K562 (cell line): Measurements from ENCODE around the gene KIF7. TPM values are rescaled to one million over a fixed set of nuclear protein-coding genes. Genes with fewer than 3 reads are reported as not detected.

Source experiments
- ATAC-seq: fragments of 200-7000 bp; cut with Tn5 transposase; 3 replicates; pipeline ENCODE4 v1.9.1; 2020; ENCODE audit warnings: moderate library complexity
- BruUV-seq: library from RNA; stranded (reverse); fragments of 400-500 nt; replicated peaks from 2 replicates; lab custom pipeline; 2021; lab: Mats Ljungman, UMichigan
- CTCF ChIA-PET: fragments of 300-600 bp; formaldehyde crosslinking; extraction: SDS; loops from one replicate; lab custom pipeline; 2021; ENCODE audit warnings: low intra/inter-chr PET ratio; lab: Yijun Ruan, JAX
- POLR2A ChIA-PET: fragments of 300-600, 350-650 bp; sonication (Branson Sonifier 250); formaldehyde crosslinking; extraction: SDS; loops from one replicate; lab custom pipeline; 2021; ENCODE audit warnings: antibody characterized with exemption, inconsistent platforms; lab: Yijun Ruan, JAX
- DNase-seq, 4 experiments: peaks; one replicate each; pipeline versions ENCODE4 v3.0.0 to v3.0.0-alpha.2; 2011 to 2018; ENCODE audit warnings: low spot score in 3 of 4, mixed read lengths in 3 of 4; ENCODE audit errors: extremely low read depth in 1 of 4
- FAIRE-seq: peaks from 2 replicates; lab custom pipeline; 2011; peaks lifted over from hg19 to GRCh38; lab: Jason Lieb, UNC
- H2AFZ ChIP-seq: 2 replicates; pipeline ENCODE4 v1.6.0; 2011; ENCODE audit warnings: low read depth, low read length, control low read depth, inconsistent platforms
- H3K27ac ChIP-seq: fragments of 200-600 bp; 3 replicates; pipeline ENCODE4 v1.8.0; 2011; ENCODE audit warnings: low read depth, mild to moderate bottlenecking, control low read depth, inconsistent platforms, low read length, moderate library complexity, mixed read lengths; ENCODE audit errors: extremely low read depth
- H3K27me3 ChIP-seq, 2 experiments: fragments of 300-600 bp in 1 of 2; 2 replicates in 1 of 2; 3 replicates in 1 of 2; pipeline versions ENCODE4 v1.6.0 to v1.8.0; 2011; ENCODE audit warnings: inconsistent platforms in 2 of 2, low read length in 2 of 2, mild to moderate bottlenecking in 1 of 2, mixed read lengths in 1 of 2, moderate library complexity in 1 of 2; ENCODE audit not compliant: control insufficient read depth in 2 of 2, insufficient read depth in 2 of 2
- H3K36me3 ChIP-seq: fragments of 300-600 bp; 3 replicates; pipeline ENCODE4 v1.8.0; 2011; ENCODE audit warnings: mild to moderate bottlenecking, low read length, inconsistent platforms; ENCODE audit not compliant: control insufficient read depth, insufficient read depth
- H3K4me1 ChIP-seq, 2 experiments: fragments of 200-600 bp in 1 of 2; replicated peaks in 1 of 2; 2 replicates in 1 of 2; 3 replicates in 1 of 2; pipeline versions ENCODE4 v1.5.1 to v1.8.0; 2011; ENCODE audit warnings: inconsistent platforms in 2 of 2, low read length in 2 of 2, mild to moderate bottlenecking in 1 of 2, mixed read lengths in 1 of 2, moderate library complexity in 1 of 2; ENCODE audit not compliant: control insufficient read depth in 2 of 2, insufficient read depth in 2 of 2
- H3K4me2 ChIP-seq: 2 replicates; pipeline ENCODE4 v1.6.1; 2011; ENCODE audit warnings: low read length, control low read depth, inconsistent platforms, mixed read lengths; ENCODE audit not compliant: insufficient read depth
- H3K4me3 ChIP-seq: fragments of 200-600 bp; sonication (generic), shearing (Covaris generic); 2 replicates; pipeline ENCODE4 v1.5.1; 2016; ENCODE audit warnings: control low read depth, inconsistent platforms
- H3K79me2 ChIP-seq: fragments of 200-600 bp; 3 replicates; pipeline ENCODE4 v1.8.0; 2011; ENCODE audit warnings: low read length, inconsistent platforms; ENCODE audit not compliant: control insufficient read depth, insufficient read depth
- H3K9ac ChIP-seq, 2 experiments: 2 replicates each; pipeline versions ENCODE4 v1.6.0 to v1.6.1; 2011; ENCODE audit warnings: low read depth in 2 of 2, low read length in 2 of 2, control low read depth in 1 of 2, inconsistent platforms in 1 of 2, mild to moderate bottlenecking in 1 of 2, mixed read lengths in 1 of 2; ENCODE audit not compliant: insufficient read depth in 1 of 2
- H3K9me1 ChIP-seq: one replicate; pipeline ENCODE4 v1.6.0; 2011; ENCODE audit warnings: inconsistent platforms, mild to moderate bottlenecking, low read length, moderate library complexity; ENCODE audit not compliant: control insufficient read depth, insufficient read depth
- H3K9me3 ChIP-seq: replicated peaks from 2 replicates; pipeline ENCODE4 v1.5.1; 2011; ENCODE audit warnings: low read depth, low read length, inconsistent platforms; ENCODE audit not compliant: control insufficient read depth, insufficient read depth
- H4K20me1 ChIP-seq: replicated peaks from 2 replicates; pipeline ENCODE4 v1.6.1; 2011; ENCODE audit warnings: low read length, inconsistent platforms, mixed read lengths; ENCODE audit not compliant: control insufficient read depth, insufficient read depth
- CEBPG ChIP-seq, 3 experiments: fragments of 200-800 bp in 1 of 3; sonication (Bioruptor generic) in 1 of 3; sonication (generic) in 1 of 3; formaldehyde crosslinking in 1 of 3; IDR thresholded peaks in 2 of 3; conservative IDR thresholded peaks in 1 of 3; 2 replicates each; pipeline versions ENCODE4 v1.6.1 to v1.8.0; 2016 to 2022; ENCODE audit warnings: missing compliant biosample characterization in 2 of 3, missing genetic modification characterization in 2 of 3, mild to moderate bottlenecking in 1 of 3, missing genetic modification reagents in 1 of 3
- CSDE1 ChIP-seq, 2 experiments: fragments of 450-650 bp; IDR thresholded peaks; 2 replicates each; pipeline ENCODE4 v1.6.1; 2016; ENCODE audit warnings: mild to moderate bottlenecking in 1 of 2
- LARP7 ChIP-seq: fragments of 450-650 bp; IDR thresholded peaks from 2 replicates; pipeline ENCODE4 v1.6.1; 2016
- SMARCA5 ChIP-seq: fragments of 450-650 bp; IDR thresholded peaks from 2 replicates; pipeline ENCODE4 v1.6.1; 2016
- SNIP1 ChIP-seq: fragments of 450-650 bp; IDR thresholded peaks from 2 replicates; pipeline ENCODE4 v1.7.1; 2017; ENCODE audit warnings: low read depth, mild to moderate bottlenecking
- TCF15 ChIP-seq: fragments of 250-450 bp; sonication (Bioruptor Pico); IDR thresholded peaks from 2 replicates; pipeline ENCODE4 v1.8.0; 2022; ENCODE audit warnings: moderate library complexity, mild to moderate bottlenecking, inconsistent platforms
- WGBS: fragments of 100-300 bp; shearing (Covaris generic); methylation state at CpG from one replicate; pipeline ENCODE4 v1.1.6; 2016; ENCODE audit warnings: low coverage, mixed read lengths; ENCODE audit not compliant: insufficient coverage; ENCODE audit errors: missing lambda C conversion rate; 5-methylcytosine and 5-hydroxymethylcytosine counted together
- in situ Hi-C: fragments of 300-500 bp; cut with MboI; formaldehyde crosslinking; loops from 4 replicates; pipeline ENCODE4 v1.15.0; 2018; ENCODE audit warnings: inconsistent platforms, mixed read lengths
- intact Hi-C: fragments of 100-400 bp; cut with micrococcal nuclease; formaldehyde crosslinking; loops from 2 replicates; pipeline ENCODE4 v1.14.2; 2022
- polyA plus RNA-seq, 8 experiments: library from polyadenylated mRNA; depleted of rRNA in 4 of 8; stranded (reverse) in 5 of 8; unstranded in 3 of 8; fragments of >200 nt; fragmentation: Nextera tagmentation in 2 of 8; fragmentation: Illumina TruSeq in 1 of 8; extraction: Ambion mirVana in 2 of 8; extraction: Trizol in 1 of 8; gene quantifications; 2 replicates each; pipeline versions ENCODE4 v1.2.1 to v1.2.3, GENCODE V29; 2011 to 2014; ENCODE audit warnings: inconsistent platforms in 1 of 8, missing spikeins in 1 of 8
- total RNA-seq, 7 experiments: library from RNA; depleted of rRNA in 6 of 7; stranded (reverse); fragments of >200 nt in 6 of 7; fragmentation: Illumina TruSeq in 2 of 7; extraction: Trizol in 2 of 7; gene quantifications; 2 replicates each; pipeline versions ENCODE4 v1.2.1 to v1.2.3, GENCODE V29; 2011 to 2021; ENCODE audit warnings: low replicate concordance in 1 of 7

KIF7 gene
- total and polyA plus RNA-seq, 9 of the 15 experiments (the other 6 are each of a cell fraction or from before 2014, with no cell fraction given): 0.04 to 2.0 (median 0.58) TPM

- Histone ChIP-seq H3K36me3 (no peaks in the 10 kb centered on the region), H3K79me2 (no peaks in the 10 kb centered on the region), H4K20me1 (no peaks in the 10 kb centered on the region), H3K27ac (no peak overlapping the region), H3K27me3 (peaks cover 17 to 44% of the 10 kb centered on the region in 2 experiments; a peak in 4 of 5 replicates), H3K4me3 (no peak overlapping the region), H3K9ac (no peak overlapping the region), H2AFZ (no peak overlapping the region), H3K4me2 (no peak overlapping the region), H3K9me1 (no peaks in the 10 kb centered on the region), H3K4me1 (no peaks in the 10 kb centered on the region), H3K9me3 (no peaks in the 10 kb centered on the region)
- DNase-seq (no peak), FAIRE-seq (no peak), ATAC-seq (no peak)
- ChIA-PET CTCF (no interaction called here), POLR2A (interaction anchor here (0.6 kb wide), 1 partner anchor 343 kb away, joined by 3 read pairs; no protein-coding TSS in a partner anchor)
- intact Hi-C loops (no loop called here), in situ Hi-C loops (no loop called here)
- TF ChIP-seq CSDE1 (IDR thresholded peaks at IDR 0.05): no peak
- TF ChIP-seq LARP7: no peak
- TF ChIP-seq TCF15: no peak
- no peak for TF ChIP-seq SNIP1
- whole genome bisulfite sequencing: 0% methylated on average over 2 of the region's 2 CpGs
- BruUV-seq: no TSS peak
Measured at GRCh38 chr15:89681146-89681545, 25.9 kb upstream of the KIF7 start.

GRCh38 chr15:89680282-89680873 lies 25.1 kb upstream of the KIF7 start:
- no peaks in the 10 kb centered on the region for H4K20me1 ChIP-seq
- no peak for DNase-seq
- POLR2A ChIA-PET: interaction anchor here (0.6 kb wide), 1 partner anchor 344 kb away, joined by 3 read pairs; no protein-coding TSS in a partner anchor
- TF ChIP-seq SMARCA5: no peak
- no peak for TF ChIP-seq CEBPG (CRISPR knock-in tag; IDR thresholded peaks at IDR 0.05)
- 0 out of 4 replicates have a peak, but pooled peaks have one; percentile 14 to 30 for TF ChIP-seq CEBPG (tag; conservative IDR thresholded peaks at IDR 0.05 in 1 of 2, IDR thresholded peaks at IDR 0.05 in 1 of 2)
- TF ChIP-seq, all 486 proteins: peak for 1
- in situ Hi-C loops: no loop called here
- no peak overlapping the region for H3K27ac ChIP-seq
- no peak overlapping the region for H3K4me3 ChIP-seq
- CTCF ChIA-PET: no interaction called here
- intact Hi-C loops: no loop called here
- no peaks in the 10 kb centered on the region for H3K79me2 ChIP-seq
- no peaks in the 10 kb centered on the region for H3K9me3 ChIP-seq
- ATAC-seq (no peak), FAIRE-seq (no peak)
- 6% methylated on average over 5 of the region's 5 CpGs for WGBS
- no peaks in the 10 kb centered on the region for H3K9me1 ChIP-seq
- H3K4me1 ChIP-seq: no peaks in the 10 kb centered on the region
- no peaks in the 10 kb centered on the region for H3K36me3 ChIP-seq
- peaks cover 17 to 44% of the 10 kb centered on the region in 2 experiments; a peak in 4 of 5 replicates for H3K27me3 ChIP-seq
- BruUV-seq: no TSS peak
- no peak overlapping the region for H3K9ac ChIP-seq
- no peak overlapping the region for H2AFZ ChIP-seq
- no peak overlapping the region for H3K4me2 ChIP-seq
